GM20000 (cell line): ENCODE data around the gene CLEC9A.
"Not testable (repeated sequence)": the region's sequence is repeated elsewhere in the genome, so short reads cannot be mapped to it uniquely, and the experiment has no call there.

Experiments
- DNase-seq: peaks from one replicate; pipeline ENCODE4 v3.0.0; 2012; ENCODE audit warnings: low spot score
- TF ChIP-seq, protein P1 (sequence below): IDR thresholded peaks from 2 replicates; pipeline ENCODE4 v1.5.1; 2012; ENCODE audit warnings: mild to moderate bottlenecking, control low read depth; ENCODE audit errors: extremely low read depth, missing control alignments

Gene CLEC9A

DNA sequence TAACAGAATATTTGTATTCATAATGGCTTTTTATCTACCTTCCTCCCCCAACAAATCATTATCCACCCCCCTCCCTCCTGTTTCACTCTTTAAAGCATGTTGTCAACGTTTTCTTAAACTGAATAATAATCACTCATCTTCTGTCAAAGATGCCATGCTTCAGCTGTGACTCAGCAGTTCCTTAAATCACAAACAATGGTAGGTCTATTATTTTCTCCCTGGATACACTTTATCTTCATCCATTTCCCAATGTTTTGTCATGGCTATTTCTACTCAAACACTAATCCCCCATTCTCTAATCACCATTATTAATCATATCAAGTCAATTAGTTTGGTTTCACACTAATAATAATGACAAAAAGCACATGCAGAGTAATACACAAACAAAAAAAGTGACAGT, 13.6 kb upstream of the CLEC9A start:
- no peak for DNase-seq
- TF ChIP-seq, protein P1, sequence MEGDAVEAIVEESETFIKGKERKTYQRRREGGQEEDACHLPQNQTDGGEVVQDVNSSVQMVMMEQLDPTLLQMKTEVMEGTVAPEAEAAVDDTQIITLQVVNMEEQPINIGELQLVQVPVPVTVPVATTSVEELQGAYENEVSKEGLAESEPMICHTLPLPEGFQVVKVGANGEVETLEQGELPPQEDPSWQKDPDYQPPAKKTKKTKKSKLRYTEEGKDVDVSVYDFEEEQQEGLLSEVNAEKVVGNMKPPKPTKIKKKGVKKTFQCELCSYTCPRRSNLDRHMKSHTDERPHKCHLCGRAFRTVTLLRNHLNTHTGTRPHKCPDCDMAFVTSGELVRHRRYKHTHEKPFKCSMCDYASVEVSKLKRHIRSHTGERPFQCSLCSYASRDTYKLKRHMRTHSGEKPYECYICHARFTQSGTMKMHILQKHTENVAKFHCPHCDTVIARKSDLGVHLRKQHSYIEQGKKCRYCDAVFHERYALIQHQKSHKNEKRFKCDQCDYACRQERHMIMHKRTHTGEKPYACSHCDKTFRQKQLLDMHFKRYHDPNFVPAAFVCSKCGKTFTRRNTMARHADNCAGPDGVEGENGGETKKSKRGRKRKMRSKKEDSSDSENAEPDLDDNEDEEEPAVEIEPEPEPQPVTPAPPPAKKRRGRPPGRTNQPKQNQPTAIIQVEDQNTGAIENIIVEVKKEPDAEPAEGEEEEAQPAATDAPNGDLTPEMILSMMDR, result no peak

DNA sequence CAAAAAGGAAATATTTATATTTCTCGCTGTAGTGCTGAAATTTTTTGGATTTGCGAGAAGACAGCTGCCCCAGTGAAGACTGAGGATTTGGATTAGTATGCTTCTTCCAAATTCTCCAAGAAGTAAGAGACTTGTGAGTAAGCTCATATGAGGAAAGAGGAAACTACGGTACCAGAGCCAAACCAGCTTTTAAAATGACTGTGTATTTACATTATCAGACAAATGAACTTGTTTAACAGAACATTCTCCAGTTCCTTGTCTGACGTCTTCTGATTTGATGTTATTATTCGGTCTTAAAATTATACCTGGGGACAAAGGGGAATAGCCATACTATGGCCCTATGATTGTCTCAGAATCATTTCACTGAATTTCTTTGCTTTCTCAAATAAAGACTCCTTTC, 12.1 kb upstream of the CLEC9A start:
- DNase-seq, result no peak
- TF ChIP-seq, protein P1, result no peak

GRCh38 chr12:10021342-10021741, 9.1 kb upstream of the CLEC9A start:
- TF ChIP-seq, protein P1, result no peak
- no peak for DNase-seq

DNA sequence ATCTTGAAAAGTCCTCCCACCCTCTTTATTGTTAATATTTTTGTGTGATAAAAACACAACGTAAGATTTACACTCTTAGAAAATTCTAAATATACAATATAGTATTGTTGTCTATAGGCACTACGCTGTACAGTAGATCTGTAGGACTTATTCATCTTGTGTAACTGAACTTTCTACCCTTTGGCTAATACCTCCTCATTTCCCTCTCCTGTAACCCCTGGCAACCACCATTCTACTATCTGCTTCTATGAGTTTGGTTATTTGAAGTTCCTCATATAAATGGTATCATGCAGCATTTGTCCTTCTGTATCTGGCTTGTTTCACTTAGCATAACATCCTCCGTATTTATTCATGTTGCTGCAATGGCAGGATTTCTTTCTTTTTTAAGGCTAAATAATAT, 5.2 kb upstream of the CLEC9A start:
- TF ChIP-seq, protein P1, result no peak
- no peak for DNase-seq

DNA sequence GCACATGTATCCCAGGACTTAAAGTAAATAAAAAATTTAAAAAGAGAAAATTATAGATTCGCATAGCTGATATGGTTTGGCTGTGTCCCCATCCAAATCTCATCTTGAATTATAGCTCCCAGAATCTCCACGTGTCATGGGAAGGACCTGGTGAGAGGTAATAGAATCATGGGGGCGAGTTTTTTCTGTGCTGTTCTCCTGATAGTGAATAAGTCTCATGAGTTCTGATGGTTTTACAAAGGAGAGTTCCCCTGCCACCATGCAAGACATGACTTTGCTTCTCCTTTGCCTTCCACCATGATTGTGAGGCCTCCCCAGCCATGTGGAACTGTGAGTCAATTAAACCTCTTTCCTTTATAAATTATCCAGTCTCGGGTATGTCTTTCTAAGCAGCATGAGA, 3.8 kb upstream of the CLEC9A start:
- not testable (repeated sequence) for DNase-seq

DNA sequence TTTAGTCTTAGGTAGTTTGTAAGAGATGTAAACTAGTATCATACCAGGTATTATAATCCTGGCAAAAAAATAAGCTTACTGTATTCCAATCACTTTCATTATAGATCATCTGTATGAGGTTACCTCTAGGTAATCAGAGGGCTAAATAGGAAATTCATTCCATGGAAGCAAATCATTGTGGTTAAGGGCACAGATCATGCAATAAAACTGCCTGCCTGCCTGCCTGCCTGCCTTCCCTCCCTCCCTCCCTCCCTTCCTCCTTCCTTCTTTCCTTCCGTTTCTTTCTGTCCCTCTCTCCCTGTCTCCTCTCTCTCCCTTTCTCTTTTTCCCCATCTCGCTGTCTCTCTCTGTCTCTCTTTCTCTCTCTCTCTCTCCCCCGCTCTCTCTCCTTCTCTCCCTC, 3.2 kb upstream of the CLEC9A start:
- TF ChIP-seq, protein P1, result no peak

DNA sequence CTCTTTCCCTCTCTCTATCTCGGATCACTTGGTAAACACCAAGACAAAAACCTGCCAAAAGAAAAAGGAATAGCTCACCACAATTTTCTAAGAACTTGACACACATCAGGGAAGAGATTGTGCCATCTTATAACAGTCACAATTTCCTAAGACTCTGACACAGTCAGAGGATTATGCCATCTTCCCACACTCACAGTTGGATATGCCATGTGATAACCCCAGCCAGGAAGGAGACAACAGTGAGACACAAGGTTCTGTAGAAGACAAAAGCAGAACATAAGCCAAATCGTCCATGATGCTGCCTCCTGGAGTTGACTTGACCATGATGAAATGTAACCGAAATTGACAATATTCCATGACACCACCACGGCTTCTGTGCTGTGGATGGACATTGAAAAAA, 2.8 kb upstream of the CLEC9A start:
- no peak for DNase-seq
- TF ChIP-seq, protein P1, result no peak

More for the DNA sequence above, 3.2 kb upstream of the CLEC9A start:
- no peak for DNase-seq

DNA sequence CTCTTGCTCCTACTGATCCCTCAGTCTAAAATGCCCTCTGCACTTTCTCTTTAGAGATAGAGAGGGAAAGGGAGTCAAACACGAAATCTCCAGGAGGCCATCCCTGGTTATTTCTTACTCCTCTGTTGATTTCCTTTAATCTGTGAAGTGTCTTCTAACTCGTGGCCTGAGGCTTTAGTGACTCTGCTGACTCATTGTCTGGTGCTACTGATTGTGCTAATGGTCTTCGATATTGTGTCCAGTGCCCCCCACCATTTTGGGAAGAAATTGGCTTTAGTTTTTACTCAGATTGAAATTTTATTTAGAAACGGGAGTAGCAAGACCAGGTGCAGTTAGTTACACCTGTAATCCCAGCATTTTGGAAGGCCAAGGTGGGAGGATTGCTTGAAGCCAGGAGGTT, 839 bp downstream of the CLEC9A start:
- DNase-seq, result no peak
- TF ChIP-seq, protein P1, result no peak
